ENCODE measurements around the gene VWA1. TPM values are rescaled to one million over a fixed set of nuclear protein-coding genes. Genes with fewer than 3 reads are reported as not detected.

The VWA1 gene
- total and polyA plus RNA-seq, 2 of the 4 experiments (the other 2 are of a cell fraction), result 1.1 to 6.1 TPM

DNA sequence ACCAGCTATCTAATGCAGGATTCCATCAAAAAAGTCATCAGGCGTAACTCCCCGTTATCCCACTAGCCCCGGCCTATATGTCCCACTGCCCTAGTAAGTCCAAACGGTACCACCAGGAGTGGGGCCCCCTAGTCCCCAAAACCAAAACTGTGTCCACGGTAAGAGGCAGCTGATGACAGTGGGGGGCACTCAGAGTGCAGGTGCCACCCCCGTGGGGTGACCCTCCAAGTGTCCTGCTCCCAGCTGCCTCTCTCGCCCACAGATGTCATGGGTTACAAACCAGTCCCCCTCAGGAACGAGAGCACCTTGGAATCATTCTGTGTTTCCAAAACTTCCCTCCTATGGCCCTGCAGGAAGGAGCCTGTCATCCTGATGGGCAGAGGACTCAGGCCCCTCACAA lies 49.6 kb upstream of the VWA1 start:
- peaks cover 13% of the 10 kb centered on the region for H4K20me1 ChIP-seq (ENCODE audit: insufficient read depth, low read length)
- H3K18ac ChIP-seq (ENCODE audit: low read depth, low read length), result no peak overlapping the region
- intact Hi-C loops (cut with micrococcal nuclease) (no loop called here), in situ Hi-C loops (cut with MboI; ENCODE audit: low sequenced_read_pairs) (no loop called here), dilution Hi-C loops (cut with HindIII; ENCODE audit: low sequenced_read_pairs, unreplicated experiment) (no loop called here)
- no peak overlapping the region for H2BK15ac ChIP-seq (ENCODE audit: low read depth, low read length)
- H3K79me1 ChIP-seq (ENCODE audit: low read depth in 1 of 2, low read length in 2 of 2), result peaks cover 16 to 40% of the 10 kb centered on the region in 2 experiments
- DNase-seq (no peak), ATAC-seq (ENCODE audit: low read depth) (no peak)
- no peak overlapping the region for H3K14ac ChIP-seq (replicated peaks; ENCODE audit: low read depth, low read length)
- no peaks in the 10 kb centered on the region; the same call in 1 of the 2 replicates for H3K9me1 ChIP-seq (ENCODE audit: insufficient read depth, low read length)
- no peaks in the 10 kb centered on the region for H3K27me3 ChIP-seq (ENCODE audit: control insufficient read depth, insufficient read depth, low read length)
- H3K4me2 ChIP-seq (ENCODE audit: low read depth, low read length), result no peak overlapping the region
- H3K4me1 ChIP-seq (ENCODE audit: control insufficient read depth, insufficient read depth, low read length), result no peaks in the 10 kb centered on the region
- 93% methylated on average over 2 of the region's 8 CpGs; no CpG with 5 or more reads in 1 of the 2 experiments for WGBS, 2 experiments (ENCODE audit: extremely low coverage in 2 of 2, insufficient read length in 1 of 2)
- H2BK120ac ChIP-seq (ENCODE audit: low read depth, low read length), result no peak overlapping the region
- H2AK5ac ChIP-seq (ENCODE audit: low read depth, low read length), result no peak overlapping the region
- H3K9me3 ChIP-seq (ENCODE audit: control insufficient read depth, insufficient read depth, low read length), result no peaks in the 10 kb centered on the region
- no peak overlapping the region for H4K8ac ChIP-seq (ENCODE audit: low read depth in 2 of 2, low read length in 2 of 2)
- no peak overlapping the region for H2BK20ac ChIP-seq (ENCODE audit: low read depth, low read length)
- POLR2A ChIA-PET (ENCODE audit: unreplicated experiment), result no interaction called here
- H3K23ac ChIP-seq (ENCODE audit: low read depth, low read length), result no peak overlapping the region
- no TSS peak for BruUV-seq (replicated peaks)
- H3K56ac ChIP-seq (ENCODE audit: extremely low read depth, insufficient read depth, low read length), result no peak overlapping the region
- peaks cover 55% of the 10 kb centered on the region for H3K36me3 ChIP-seq (ENCODE audit: control insufficient read depth, insufficient read depth, low read length)
- no peak overlapping the region for H2BK5ac ChIP-seq (ENCODE audit: low read depth, low read length, poor library complexity, severe bottlenecking)
- H3K27ac ChIP-seq (ENCODE audit: insufficient read depth, low read length), result no peak overlapping the region
- no peak overlapping the region for H3K4ac ChIP-seq (ENCODE audit: low read depth, low read length)
- no peak overlapping the region for H2AK9ac ChIP-seq (replicated peaks; ENCODE audit: low read depth, low read length, poor library complexity)
- CTCF ChIA-PET, result no interaction called here
- no peak overlapping the region for H4K91ac ChIP-seq (ENCODE audit: insufficient read depth, low read depth, low read length)
- no peak for TF ChIP-seq CEBPB (IDR thresholded peaks at IDR 0.05; ENCODE audit: low read depth, low read length)
- TF ChIP-seq POLR2A (IDR thresholded peaks at IDR 0.05; ENCODE audit: low read depth, low read length), result no peak
- TF ChIP-seq, protein P1, sequence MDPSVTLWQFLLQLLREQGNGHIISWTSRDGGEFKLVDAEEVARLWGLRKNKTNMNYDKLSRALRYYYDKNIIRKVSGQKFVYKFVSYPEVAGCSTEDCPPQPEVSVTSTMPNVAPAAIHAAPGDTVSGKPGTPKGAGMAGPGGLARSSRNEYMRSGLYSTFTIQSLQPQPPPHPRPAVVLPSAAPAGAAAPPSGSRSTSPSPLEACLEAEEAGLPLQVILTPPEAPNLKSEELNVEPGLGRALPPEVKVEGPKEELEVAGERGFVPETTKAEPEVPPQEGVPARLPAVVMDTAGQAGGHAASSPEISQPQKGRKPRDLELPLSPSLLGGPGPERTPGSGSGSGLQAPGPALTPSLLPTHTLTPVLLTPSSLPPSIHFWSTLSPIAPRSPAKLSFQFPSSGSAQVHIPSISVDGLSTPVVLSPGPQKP (IDR thresholded peaks at IDR 0.05; ENCODE audit: borderline replicate concordance, low read depth, low read length), result no peak
- TF ChIP-seq, protein P2, sequence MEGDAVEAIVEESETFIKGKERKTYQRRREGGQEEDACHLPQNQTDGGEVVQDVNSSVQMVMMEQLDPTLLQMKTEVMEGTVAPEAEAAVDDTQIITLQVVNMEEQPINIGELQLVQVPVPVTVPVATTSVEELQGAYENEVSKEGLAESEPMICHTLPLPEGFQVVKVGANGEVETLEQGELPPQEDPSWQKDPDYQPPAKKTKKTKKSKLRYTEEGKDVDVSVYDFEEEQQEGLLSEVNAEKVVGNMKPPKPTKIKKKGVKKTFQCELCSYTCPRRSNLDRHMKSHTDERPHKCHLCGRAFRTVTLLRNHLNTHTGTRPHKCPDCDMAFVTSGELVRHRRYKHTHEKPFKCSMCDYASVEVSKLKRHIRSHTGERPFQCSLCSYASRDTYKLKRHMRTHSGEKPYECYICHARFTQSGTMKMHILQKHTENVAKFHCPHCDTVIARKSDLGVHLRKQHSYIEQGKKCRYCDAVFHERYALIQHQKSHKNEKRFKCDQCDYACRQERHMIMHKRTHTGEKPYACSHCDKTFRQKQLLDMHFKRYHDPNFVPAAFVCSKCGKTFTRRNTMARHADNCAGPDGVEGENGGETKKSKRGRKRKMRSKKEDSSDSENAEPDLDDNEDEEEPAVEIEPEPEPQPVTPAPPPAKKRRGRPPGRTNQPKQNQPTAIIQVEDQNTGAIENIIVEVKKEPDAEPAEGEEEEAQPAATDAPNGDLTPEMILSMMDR (conservative IDR thresholded peaks at IDR 0.05; ENCODE audit: low read depth, low read length), result no peak
- TF ChIP-seq, protein P3, sequence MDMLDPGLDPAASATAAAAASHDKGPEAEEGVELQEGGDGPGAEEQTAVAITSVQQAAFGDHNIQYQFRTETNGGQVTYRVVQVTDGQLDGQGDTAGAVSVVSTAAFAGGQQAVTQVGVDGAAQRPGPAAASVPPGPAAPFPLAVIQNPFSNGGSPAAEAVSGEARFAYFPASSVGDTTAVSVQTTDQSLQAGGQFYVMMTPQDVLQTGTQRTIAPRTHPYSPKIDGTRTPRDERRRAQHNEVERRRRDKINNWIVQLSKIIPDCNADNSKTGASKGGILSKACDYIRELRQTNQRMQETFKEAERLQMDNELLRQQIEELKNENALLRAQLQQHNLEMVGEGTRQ (IDR thresholded peaks at IDR 0.05; ENCODE audit: low read depth, low read length), result no peak
- no peak for TF ChIP-seq NFE2L2 (IDR thresholded peaks at IDR 0.05; ENCODE audit: low read depth, low read length)
- TF ChIP-seq CHD1 (IDR thresholded peaks at IDR 0.05; ENCODE audit: low read depth, low read length), result no peak
- TF ChIP-seq MAZ (IDR thresholded peaks at IDR 0.05; ENCODE audit: borderline replicate concordance, low read depth, low read length), result no peak
- TF ChIP-seq MAFK (IDR thresholded peaks at IDR 0.05; ENCODE audit: low read depth, low read length), result no peak
- no peak for TF ChIP-seq RFX5 (IDR thresholded peaks at IDR 0.05; ENCODE audit: low read depth, low read length)
- no peak for TF ChIP-seq MXI1 (IDR thresholded peaks at IDR 0.05; ENCODE audit: borderline replicate concordance, low read depth, low read length)
- TF ChIP-seq BHLHE40 (IDR thresholded peaks at IDR 0.05; ENCODE audit: low read depth, low read length), result no peak
- no peak for TF ChIP-seq RAD21 (IDR thresholded peaks at IDR 0.05; ENCODE audit: low read length)
- no peak for TF ChIP-seq FOS (IDR thresholded peaks at IDR 0.05; ENCODE audit: low read depth, low read length)
- no peak overlapping the region for H3K4me3 ChIP-seq (ENCODE audit: insufficient read depth, low read depth, low read length)
- no peak overlapping the region for H2AFZ ChIP-seq (replicated peaks; ENCODE audit: low read length, poor library complexity)
- H4K5ac ChIP-seq (ENCODE audit: low read depth, low read length), result no peak overlapping the region
- H3K9ac ChIP-seq (ENCODE audit: low read depth, low read length), result no peak overlapping the region

Data from IMR-90 (cell line).